OCI-LY7 (cell line): ENCODE data around the gene LZTFL1. TPM values are rescaled to one million over a fixed set of nuclear protein-coding genes. Genes with fewer than 3 reads are reported as not detected.

ENCODE experiments used
- BruUV-seq: library from RNA; stranded (reverse); fragments of 400-500 nt; replicated peaks from 2 replicates; lab custom pipeline; 2021; lab: Mats Ljungman, UMichigan
- CTCF ChIA-PET: fragments of 300-600 bp; sonication (Branson Sonifier 250); formaldehyde crosslinking; loops from one replicate; lab custom pipeline; 2022; ENCODE audit warnings: antibody characterized with exemption; ENCODE audit not compliant: unreplicated experiment; lab: Charles Lee
- POLR2A ChIA-PET: fragments of 300-600 bp; sonication (Branson Sonifier 250); formaldehyde crosslinking; loops from one replicate; lab custom pipeline; 2022; ENCODE audit warnings: antibody characterized with exemption; lab: Charles Lee
- DNase-seq: peaks from one replicate; pipeline ENCODE4 v3.0.0-alpha.2; 2015; ENCODE audit warnings: low spot score
- H2AFZ ChIP-seq: fragments of 200-600 bp; sonication (generic), shearing (Covaris generic); 2 replicates; pipeline ENCODE4 v1.6.1; 2014; ENCODE audit warnings: mild to moderate bottlenecking, antibody characterized with exemption, low read length, moderate library complexity
- H3K27ac ChIP-seq: fragments of 200-600 bp; sonication (generic); 2 replicates; pipeline ENCODE4 v1.5.1; 2014; ENCODE audit warnings: mixed run types, low read depth, mild to moderate bottlenecking, moderate library complexity, low read length, inconsistent platforms; ENCODE audit not compliant: poor library complexity, severe bottlenecking
- H3K36me3 ChIP-seq: fragments of 200-600 bp; sonication (generic); 2 replicates; pipeline ENCODE4 v1.6.1; 2014; ENCODE audit warnings: mild to moderate bottlenecking, antibody characterized with exemption, low read length, moderate library complexity, mixed read lengths; ENCODE audit not compliant: insufficient read depth
- H3K4me1 ChIP-seq: fragments of 200-600 bp; sonication (generic); 2 replicates; pipeline ENCODE4 v1.5.1; 2014; ENCODE audit warnings: mild to moderate bottlenecking, low read length; ENCODE audit not compliant: insufficient read depth, poor library complexity, severe bottlenecking
- H3K4me2 ChIP-seq: fragments of 200-600 bp; sonication (generic); 2 replicates; pipeline ENCODE4 v1.6.1; 2014; ENCODE audit warnings: mild to moderate bottlenecking, low read length
- H3K4me3 ChIP-seq: fragments of 200-600 bp; sonication (generic); 2 replicates; pipeline ENCODE4 v1.5.1; 2014; ENCODE audit warnings: mild to moderate bottlenecking, low read depth, low read length; ENCODE audit not compliant: poor library complexity, severe bottlenecking
- H3K79me2 ChIP-seq: fragments of 200-600 bp; sonication (generic); 2 replicates; pipeline ENCODE4 v1.6.1; 2016; ENCODE audit warnings: low read depth, mild to moderate bottlenecking, low read length, moderate library complexity, mixed read lengths; ENCODE audit not compliant: insufficient read depth
- H3K9me2 ChIP-seq: fragments of 200-600 bp; sonication (generic); 2 replicates; pipeline ENCODE4 v1.6.1; 2016; ENCODE audit warnings: mild to moderate bottlenecking, low read length, mixed read lengths; ENCODE audit not compliant: insufficient read depth
- H3K9me3 ChIP-seq: fragments of 200-600 bp; sonication (generic); 2 replicates; pipeline ENCODE4 v1.6.1; 2014; ENCODE audit warnings: mild to moderate bottlenecking, mixed run types, low read length, mixed read lengths
- H4K20me1 ChIP-seq: fragments of 200-600 bp; sonication (generic); 2 replicates; pipeline ENCODE4 v1.6.1; 2014; ENCODE audit warnings: mild to moderate bottlenecking, antibody characterized with exemption, low read length, moderate library complexity, mixed read lengths; ENCODE audit not compliant: insufficient read depth
- CTCF ChIP-seq: fragments of 200-600 bp; sonication (generic); conservative IDR thresholded peaks from 2 replicates; pipeline ENCODE4 v1.5.1; 2014; ENCODE audit warnings: mild to moderate bottlenecking, antibody characterized with exemption, low read length, moderate library complexity, mixed read lengths
- EZH2phosphoT487 ChIP-seq: fragments of 200-600 bp; sonication (generic); IDR thresholded peaks from 2 replicates; pipeline ENCODE4 v1.6.1; 2018; ENCODE audit warnings: low read depth, borderline replicate concordance, mild to moderate bottlenecking, mixed run types, antibody characterized with exemption, low read length, moderate library complexity, mixed read lengths
- intact Hi-C: fragments of 100-400 bp; cut with micrococcal nuclease; formaldehyde crosslinking; loops from one replicate; pipeline ENCODE4 v1.10.0; 2022; ENCODE audit not compliant: unreplicated experiment
- total RNA-seq, 2 experiments: library from RNA; depleted of rRNA in 1 of 2; stranded (reverse); fragments of >200 nt in 1 of 2; shearing (Covaris generic) in 1 of 2; gene quantifications; 2 replicates each; pipeline ENCODE4 v1.2.3, GENCODE V29; 2014 to 2022

The LZTFL1 gene
- total RNA-seq, 2 experiments from 2014 or later, result 3.2 to 8.7 TPM

DNA sequence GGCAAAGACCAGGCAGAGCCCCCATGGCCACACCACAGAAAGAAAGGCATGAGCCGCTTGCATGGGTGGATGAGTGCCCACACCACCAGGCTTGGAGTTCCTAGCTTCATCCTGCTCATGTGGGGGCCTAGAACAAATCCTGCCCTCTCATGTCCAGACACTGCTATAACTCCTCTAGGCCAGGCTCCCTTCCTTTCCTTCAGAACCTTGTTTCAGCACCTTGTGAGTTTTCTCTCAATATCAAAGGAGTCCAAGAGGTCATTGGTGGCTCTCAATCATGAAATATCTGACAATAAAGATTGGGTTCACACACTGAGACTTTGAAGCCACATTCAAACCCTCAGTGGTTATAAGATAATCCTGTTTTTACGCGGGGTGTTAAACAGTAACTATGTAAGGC is 58.3 kb downstream of the LZTFL1 start:
- intact Hi-C loops, result no loop called here
- ChIA-PET CTCF (no interaction called here), POLR2A (no interaction called here)
- H3K4me1 ChIP-seq, result no peaks in the 10 kb centered on the region
- H4K20me1 ChIP-seq, result no peaks in the 10 kb centered on the region
- H3K79me2 ChIP-seq, result no peaks in the 10 kb centered on the region
- no peak for DNase-seq
- H3K27ac ChIP-seq, result no peak overlapping the region
- no peak overlapping the region for H3K4me2 ChIP-seq
- no peak overlapping the region for H3K4me3 ChIP-seq
- no peaks in the 10 kb centered on the region for H3K9me2 ChIP-seq
- H3K9me3 ChIP-seq, result peaks cover 2% of the 10 kb centered on the region; the same call in 1 of the 2 replicates
- no peak overlapping the region for H2AFZ ChIP-seq
- no peaks in the 10 kb centered on the region for H3K36me3 ChIP-seq
- no TSS peak for BruUV-seq
- no peak for TF ChIP-seq EZH2phosphoT487
- no peak for TF ChIP-seq CTCF

DNA sequence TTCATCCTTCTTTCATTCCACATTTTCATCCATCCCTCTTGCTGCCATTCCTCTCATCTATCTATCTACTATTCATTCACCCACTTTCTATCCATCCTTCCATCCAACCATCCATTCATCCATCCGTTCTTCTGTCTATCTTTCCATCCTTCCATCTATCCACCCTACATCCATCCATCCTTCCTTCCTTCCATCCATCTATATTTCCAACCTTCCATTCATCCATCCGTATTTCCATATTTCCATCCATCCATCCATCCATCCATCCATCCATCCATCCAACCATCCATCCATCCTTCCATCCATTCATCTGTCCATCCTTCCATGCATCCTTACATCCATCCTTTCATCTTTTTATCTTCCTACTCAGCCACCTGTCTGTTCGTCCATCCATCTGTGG is 59.5 kb downstream of the LZTFL1 start:
- Histone ChIP-seq H3K27ac (no peak overlapping the region), H3K9me2 (no peaks in the 10 kb centered on the region), H3K4me3 (no peak overlapping the region), H3K9me3 (no peaks in the 10 kb centered on the region), H2AFZ (no peak overlapping the region), H3K4me2 (no peak overlapping the region), H3K4me1 (no peaks in the 10 kb centered on the region), H4K20me1 (no peaks in the 10 kb centered on the region), H3K36me3 (no peaks in the 10 kb centered on the region), H3K79me2 (no peaks in the 10 kb centered on the region)
- CTCF ChIA-PET, result no interaction called here
- TF ChIP-seq EZH2phosphoT487 (no peak), CTCF (no peak)
- no peak for DNase-seq
- POLR2A ChIA-PET, result no interaction called here
- intact Hi-C loops, result no loop called here
- BruUV-seq, result no TSS peak

- H3K4me1 ChIP-seq, result no peaks in the 10 kb centered on the region
Observed at GRCh38 chr3:45781841-45782240, 60.1 kb downstream of the LZTFL1 start.

More at GRCh38 chr3:45781841-45782240, 60.1 kb downstream of the LZTFL1 start:
- Histone ChIP-seq H3K9me3 (no peaks in the 10 kb centered on the region), H3K4me2 (no peak overlapping the region), H3K9me2 (no peaks in the 10 kb centered on the region), H3K27ac (no peak overlapping the region), H3K36me3 (no peaks in the 10 kb centered on the region), H3K79me2 (no peaks in the 10 kb centered on the region), H4K20me1 (no peaks in the 10 kb centered on the region), H3K4me3 (no peak overlapping the region), H2AFZ (no peak overlapping the region)
- no peak for DNase-seq
- CTCF ChIA-PET, result no interaction called here
- intact Hi-C loops, result no loop called here
- no TSS peak for BruUV-seq
- TF ChIP-seq CTCF (no peak), EZH2phosphoT487 (no peak)
- POLR2A ChIA-PET, result no interaction called here
